ENCODE data around the gene STOX1. TPM values are rescaled to one million over a fixed set of nuclear protein-coding genes. Genes with fewer than 3 reads are reported as not detected.

STOX1 gene
- total and polyA plus RNA-seq, 9 donors: 0.71 to 11.5 (median 1.3) TPM

DNA sequence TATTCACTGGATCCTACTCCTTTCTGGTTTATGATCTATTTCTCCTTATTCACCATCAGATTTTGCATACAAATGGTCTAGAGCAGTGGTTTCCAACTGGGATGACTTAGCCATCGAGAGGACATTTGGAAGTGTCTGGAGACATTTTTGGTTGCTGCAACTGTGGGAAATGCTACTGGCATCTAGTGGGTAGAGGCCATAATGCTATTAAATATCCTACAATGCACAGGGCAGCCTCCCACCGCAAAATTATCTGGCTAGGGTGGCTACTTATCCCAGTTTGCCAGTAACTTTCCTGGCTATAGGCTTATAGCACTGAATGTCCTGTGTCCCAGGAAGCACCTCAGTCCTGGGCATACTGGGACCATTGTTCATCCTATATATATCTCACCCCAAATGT is 52.3 kb downstream of the STOX1 start:
- TF ChIP-seq, protein P1, sequence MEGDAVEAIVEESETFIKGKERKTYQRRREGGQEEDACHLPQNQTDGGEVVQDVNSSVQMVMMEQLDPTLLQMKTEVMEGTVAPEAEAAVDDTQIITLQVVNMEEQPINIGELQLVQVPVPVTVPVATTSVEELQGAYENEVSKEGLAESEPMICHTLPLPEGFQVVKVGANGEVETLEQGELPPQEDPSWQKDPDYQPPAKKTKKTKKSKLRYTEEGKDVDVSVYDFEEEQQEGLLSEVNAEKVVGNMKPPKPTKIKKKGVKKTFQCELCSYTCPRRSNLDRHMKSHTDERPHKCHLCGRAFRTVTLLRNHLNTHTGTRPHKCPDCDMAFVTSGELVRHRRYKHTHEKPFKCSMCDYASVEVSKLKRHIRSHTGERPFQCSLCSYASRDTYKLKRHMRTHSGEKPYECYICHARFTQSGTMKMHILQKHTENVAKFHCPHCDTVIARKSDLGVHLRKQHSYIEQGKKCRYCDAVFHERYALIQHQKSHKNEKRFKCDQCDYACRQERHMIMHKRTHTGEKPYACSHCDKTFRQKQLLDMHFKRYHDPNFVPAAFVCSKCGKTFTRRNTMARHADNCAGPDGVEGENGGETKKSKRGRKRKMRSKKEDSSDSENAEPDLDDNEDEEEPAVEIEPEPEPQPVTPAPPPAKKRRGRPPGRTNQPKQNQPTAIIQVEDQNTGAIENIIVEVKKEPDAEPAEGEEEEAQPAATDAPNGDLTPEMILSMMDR (IDR thresholded peaks at IDR 0.05): no peak
- no peak for TF ChIP-seq POLR2A (IDR thresholded peaks at IDR 0.05)
- no peak for TF ChIP-seq EP300 (IDR thresholded peaks at IDR 0.05)
- no peak for DNase-seq
- 89 to 95% (median 90%) methylated on average over 2 of the region's 2 CpGs for WGBS, 3 donors
- no peaks in the 10 kb centered on the region for H3K9me3 ChIP-seq
- no peak overlapping the region for H3K4me3 ChIP-seq
- no peaks in the 10 kb centered on the region for H3K27me3 ChIP-seq
- H3K36me3 ChIP-seq: no peaks in the 10 kb centered on the region
- intact Hi-C loops (cut with DNase I): no loop called here
- H3K27ac ChIP-seq: no peak overlapping the region
- no peaks in the 10 kb centered on the region for H3K4me1 ChIP-seq (ENCODE audit: insufficient read depth)

DNA sequence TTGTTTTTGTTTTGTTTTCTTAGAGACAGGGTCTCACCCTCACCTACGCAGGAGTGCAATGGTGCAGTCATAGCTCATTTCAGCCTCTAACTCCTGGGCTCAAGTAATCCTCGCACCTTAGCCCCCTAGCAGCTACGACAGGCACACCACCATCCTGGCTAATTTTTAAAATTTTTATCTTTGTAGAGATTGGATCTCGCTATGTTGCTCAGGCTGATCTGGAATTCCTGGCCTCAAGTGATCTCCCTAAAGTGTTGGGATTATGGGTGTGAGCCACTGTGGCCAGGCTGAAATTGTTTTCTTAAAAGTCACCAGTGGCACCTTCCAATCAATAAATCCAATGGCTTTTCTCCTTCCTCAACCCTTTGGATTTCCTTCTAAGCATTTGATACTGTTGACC is 52.9 kb downstream of the STOX1 start:
- Histone ChIP-seq H3K27me3 (no peaks in the 10 kb centered on the region), H3K4me1 (ENCODE audit: insufficient read depth) (no peaks in the 10 kb centered on the region), H3K36me3 (no peaks in the 10 kb centered on the region), H3K9me3 (no peaks in the 10 kb centered on the region), H3K27ac (no peak overlapping the region), H3K4me3 (no peak overlapping the region)
- no peak for DNase-seq
- intact Hi-C loops (cut with DNase I): no loop called here
- TF ChIP-seq POLR2A (IDR thresholded peaks at IDR 0.05) (no peak), EP300 (IDR thresholded peaks at IDR 0.05) (no peak)
- TF ChIP-seq, protein P1 (IDR thresholded peaks at IDR 0.05): no peak
- WGBS, 3 donors: 91 to 94% (median 92%) methylated on average over 4 of the region's 4 CpGs

DNA sequence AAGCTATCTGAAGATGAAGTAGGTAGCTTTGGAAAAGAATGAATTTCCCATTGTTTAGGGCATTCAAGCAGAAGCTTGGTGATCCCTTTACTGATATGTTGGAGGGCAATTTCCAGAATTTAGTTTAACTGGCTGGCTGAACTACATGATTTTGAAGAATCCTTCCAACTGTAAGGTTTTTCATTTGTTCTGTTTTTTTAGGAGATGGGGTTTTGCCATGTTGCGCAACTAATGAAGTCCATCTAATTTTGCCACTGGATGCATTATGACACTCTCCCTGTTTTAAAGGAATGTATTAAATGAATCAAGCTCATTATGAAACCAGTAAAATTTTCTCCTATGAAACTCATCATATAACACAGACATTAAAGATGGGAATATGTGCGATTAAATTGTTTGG is 67.7 kb downstream of the STOX1 start:
- 97 to 99% (median 99%) methylated on average over 2 of the region's 2 CpGs for WGBS, 3 donors
- TF ChIP-seq EP300 (IDR thresholded peaks at IDR 0.05) (no peak), POLR2A (IDR thresholded peaks at IDR 0.05) (no peak)
- TF ChIP-seq, protein P1 (IDR thresholded peaks at IDR 0.05): no peak
- no peaks in the 10 kb centered on the region for H3K36me3 ChIP-seq
- H3K27me3 ChIP-seq: no peaks in the 10 kb centered on the region
- no peak overlapping the region for H3K4me3 ChIP-seq
- no peak overlapping the region for H3K27ac ChIP-seq
- no peak for DNase-seq
- no peaks in the 10 kb centered on the region for H3K9me3 ChIP-seq
- H3K4me1 ChIP-seq (ENCODE audit: insufficient read depth): no peaks in the 10 kb centered on the region
- intact Hi-C loops (cut with DNase I): loop anchor here in 2 of 4 donors (10.0 kb wide), 2 partner anchors 340 to 490 kb away; partner anchors contain the start of gene RUFY2 (in 1 of the 2)

DNA sequence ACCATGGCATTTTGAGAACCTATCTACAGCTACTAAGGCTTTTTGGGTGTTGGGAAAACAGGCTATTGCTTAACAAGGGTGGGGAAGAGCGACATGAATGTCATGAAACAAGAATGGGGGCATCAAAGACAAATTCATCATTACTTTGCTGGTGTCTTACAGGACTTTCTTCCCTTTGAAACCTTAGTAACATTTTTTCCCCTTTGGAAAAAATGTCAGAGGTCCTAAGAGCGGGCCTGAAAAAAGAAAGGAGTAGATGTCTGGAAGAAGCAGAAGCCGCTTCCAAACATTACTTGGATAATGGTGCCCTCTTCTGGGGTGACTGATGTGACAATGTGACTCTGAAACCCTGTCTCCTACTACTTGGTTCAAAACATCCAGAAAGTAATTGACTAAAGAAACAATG is 70.0 kb downstream of the STOX1 start:
- Histone ChIP-seq H3K27ac (no peak overlapping the region), H3K9me3 (no peaks in the 10 kb centered on the region), H3K27me3 (no peaks in the 10 kb centered on the region), H3K36me3 (no peaks in the 10 kb centered on the region), H3K4me1 (ENCODE audit: insufficient read depth) (no peaks in the 10 kb centered on the region), H3K4me3 (no peak overlapping the region)
- no peak for TF ChIP-seq EP300 (IDR thresholded peaks at IDR 0.05)
- TF ChIP-seq, protein P1 (IDR thresholded peaks at IDR 0.05): peak in 2 of 3 donors; percentile 33 to 35
- peak in 2 of 5 donors; percentile 21 to 39 for DNase-seq
- intact Hi-C loops (cut with DNase I): loop anchor here in 2 of 4 donors (10.0 kb wide), 2 partner anchors 343 to 493 kb away; partner anchors contain the start of gene RUFY2 (in 1 of the 2)
- 29 to 45% (median 41%) methylated on average over 3 of the region's 3 CpGs for WGBS, 3 donors

Measured in ovary (tissue), 9 donors.